HG02943 (cell line): ENCODE measurements around the gene C5orf46.
"Not testable (repeated sequence)": the region's sequence is repeated elsewhere in the genome, so short reads cannot be mapped to it uniquely, and the experiment has no call there.

Source experiments
- ATAC-seq: cut with Tn5 transposase; IDR thresholded peaks from one replicate; pipeline ENCODE4 v1.9.1; 2021; ENCODE audit warnings: mild to moderate bottlenecking, low read depth, moderate library complexity; ENCODE audit not compliant: unreplicated experiment

Gene C5orf46

DNA sequence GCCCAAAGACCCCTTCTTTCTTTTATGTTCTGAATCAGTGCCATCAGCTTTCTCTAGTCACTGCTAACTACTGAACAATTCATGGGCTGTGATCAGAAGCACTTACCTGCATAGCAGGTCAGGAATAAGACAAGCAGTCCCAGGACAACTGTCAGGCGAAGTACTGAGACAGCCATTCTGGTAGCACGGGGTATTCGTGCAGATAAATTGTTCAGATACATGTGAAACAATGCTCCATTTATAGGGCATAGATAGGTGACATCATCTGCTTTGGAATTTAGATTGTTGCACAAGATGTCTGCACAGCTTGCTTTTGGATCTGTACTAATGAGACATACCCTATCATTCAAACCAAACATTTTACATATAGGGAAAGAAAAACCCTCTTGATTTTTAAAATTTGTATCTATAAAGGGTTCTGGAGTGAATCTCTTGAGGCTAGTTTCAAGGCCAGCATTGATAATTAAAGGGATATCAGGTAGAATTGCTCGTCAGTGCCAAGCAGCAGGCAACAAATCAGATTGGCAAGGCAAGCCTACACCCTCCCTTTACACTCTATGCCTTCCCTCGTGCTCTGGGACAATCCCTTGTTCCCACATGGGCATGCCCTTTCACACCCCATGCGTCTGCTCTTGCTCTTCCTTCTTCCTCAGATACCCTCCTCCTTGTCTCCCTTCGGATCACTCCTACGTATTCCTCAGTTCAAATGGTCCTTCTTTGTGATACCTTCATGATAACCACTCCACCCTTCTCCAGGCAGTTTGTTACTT lies at the start of gene C5orf46:
TSS of gene C5orf46 (minus strand) at position 213 of the 770 bp plus-strand sequence. CDS start at position 176, 37 bp downstream.
- no peak for ATAC-seq

- no peak for ATAC-seq
Observed at GRCh38 chr5:147954971-147955370, 48.6 kb upstream of the C5orf46 start.

- no peak for ATAC-seq
Observed at GRCh38 chr5:147949711-147950573, 43.6 kb upstream of the C5orf46 start.

- ATAC-seq = not testable (repeated sequence)
Observed at GRCh38 chr5:147946658-147947274, 40.4 kb upstream of the C5orf46 start.

DNA sequence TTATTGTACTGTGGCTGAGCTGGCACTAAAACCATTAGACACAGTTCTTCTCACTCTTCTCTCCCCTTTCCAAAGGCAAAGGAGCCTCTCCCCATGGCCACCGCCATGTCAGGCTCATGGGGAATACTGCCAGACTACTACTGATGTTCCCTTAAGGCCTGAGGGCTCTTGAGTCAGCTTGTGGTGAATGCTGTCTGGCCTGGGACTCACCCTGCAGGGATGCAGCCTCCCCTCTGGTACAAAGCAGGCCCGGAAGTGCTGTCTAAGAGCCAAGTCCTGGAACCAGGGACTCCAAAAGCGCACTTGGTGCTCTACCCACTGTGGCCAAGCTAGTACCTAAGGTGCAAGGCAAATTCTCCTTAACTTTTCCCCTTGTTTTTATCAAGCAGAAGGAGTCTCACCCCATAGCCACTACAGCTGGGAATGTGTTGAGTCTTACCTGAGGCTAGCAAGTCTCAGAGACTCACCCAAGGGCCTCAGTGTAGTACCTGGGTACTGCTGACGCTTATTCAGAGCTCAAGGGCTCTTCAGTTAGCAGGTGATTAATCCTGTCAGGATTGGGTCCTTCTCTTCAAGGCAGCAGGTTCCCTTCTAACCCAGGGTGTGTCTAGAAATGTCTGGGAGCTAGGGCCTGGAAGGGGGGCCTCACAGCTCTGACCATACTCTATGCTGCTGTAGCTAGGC lies 33.2 kb upstream of the C5orf46 start:
- no peak for ATAC-seq

DNA sequence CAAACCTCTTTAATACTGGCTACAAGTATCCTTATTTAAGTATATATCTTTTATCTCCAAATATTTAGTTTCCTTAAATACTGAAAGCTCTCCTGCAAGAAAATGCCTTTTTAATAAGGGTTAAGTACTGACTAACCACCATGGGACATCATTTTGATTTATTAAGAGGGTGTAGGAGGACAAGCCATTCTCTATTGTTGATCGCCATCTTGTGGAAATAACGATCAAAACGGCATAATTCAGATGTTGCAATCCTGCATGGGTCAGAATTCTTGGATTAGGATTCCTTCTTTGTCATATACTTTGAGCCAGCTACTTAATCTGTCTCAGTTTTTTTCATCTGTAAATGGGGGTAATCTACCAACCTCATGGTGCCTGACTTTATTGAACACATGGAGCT lies 28.7 kb upstream of the C5orf46 start:
- no peak for ATAC-seq

- no peak for ATAC-seq
Observed at GRCh38 chr5:147930769-147931168, 24.4 kb upstream of the C5orf46 start.

GRCh38 chr5:147927901-147928300 lies 21.6 kb upstream of the C5orf46 start:
- no peak for ATAC-seq

DNA sequence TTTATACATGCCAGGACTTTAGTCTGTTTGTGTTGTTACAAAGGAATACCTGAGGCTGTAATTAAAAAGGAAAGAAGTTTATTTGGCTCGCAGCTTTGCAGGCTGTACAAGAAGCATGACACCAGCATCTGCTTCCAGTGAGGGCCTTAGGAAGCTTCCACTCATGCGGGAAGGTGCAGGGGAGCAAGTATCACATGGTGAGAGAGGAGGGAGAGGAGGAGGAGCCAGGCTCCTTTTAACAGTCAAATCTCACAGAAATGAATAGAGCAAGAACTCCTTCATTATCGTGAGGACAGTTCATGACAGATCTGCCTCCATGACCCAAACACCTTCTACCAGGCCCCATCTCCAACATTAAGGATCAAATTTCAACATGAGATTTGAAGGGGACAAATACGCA lies 18.7 kb upstream of the C5orf46 start:
- ATAC-seq = no peak

DNA sequence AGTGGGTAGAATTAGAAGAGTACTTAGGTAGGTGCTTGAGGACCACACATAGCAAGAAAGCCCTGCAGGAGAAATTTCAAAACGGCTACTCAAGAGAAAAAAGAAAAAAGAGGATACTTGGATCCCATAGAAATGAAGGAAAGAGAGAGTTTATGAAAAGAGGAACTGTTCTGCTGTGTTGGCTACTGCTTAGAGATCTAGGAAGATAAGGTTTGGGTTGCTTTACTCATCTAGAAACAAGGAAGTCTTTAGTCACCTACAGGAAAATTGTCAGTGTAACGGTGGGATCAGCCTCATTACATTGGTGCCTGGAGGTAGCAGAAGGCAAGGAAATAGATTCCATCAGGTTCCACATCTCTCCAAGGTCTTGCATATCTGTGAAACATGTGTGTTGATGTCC lies 14.8 kb upstream of the C5orf46 start:
- ATAC-seq = no peak

- no peak for ATAC-seq
Observed at GRCh38 chr5:147920420-147921030, 14.2 kb upstream of the C5orf46 start.

- no peak for ATAC-seq
Observed at GRCh38 chr5:147918899-147919298, 12.6 kb upstream of the C5orf46 start.

DNA sequence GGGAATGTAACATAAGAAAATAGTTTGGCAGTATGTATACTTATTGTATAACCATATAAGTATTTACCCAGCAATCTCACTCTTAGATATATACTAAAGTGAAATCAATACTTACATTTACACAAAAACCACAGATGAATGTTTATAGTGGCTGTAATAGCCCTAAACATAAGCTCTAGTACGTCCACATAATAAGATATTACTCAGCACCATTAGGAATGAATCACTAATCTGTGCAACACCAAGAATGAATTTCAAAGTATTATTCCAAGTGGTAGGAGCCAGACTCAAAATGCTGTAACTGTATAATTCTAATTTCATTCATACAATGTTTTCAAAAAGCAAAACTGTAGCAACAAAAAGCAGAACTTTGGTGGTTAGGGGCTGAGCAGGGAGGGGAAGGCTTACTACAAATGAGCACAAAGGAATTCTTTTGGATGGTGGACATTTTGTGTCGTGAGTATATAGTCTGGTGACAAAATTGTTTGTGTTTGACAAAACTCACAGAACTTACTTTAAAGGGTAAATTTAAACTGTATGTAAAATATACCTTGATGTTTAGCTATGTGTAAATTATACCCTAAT lies 11.9 kb upstream of the C5orf46 start:
- no peak for ATAC-seq

GRCh38 chr5:147913786-147914185 lies 7.4 kb upstream of the C5orf46 start:
- no peak for ATAC-seq

DNA sequence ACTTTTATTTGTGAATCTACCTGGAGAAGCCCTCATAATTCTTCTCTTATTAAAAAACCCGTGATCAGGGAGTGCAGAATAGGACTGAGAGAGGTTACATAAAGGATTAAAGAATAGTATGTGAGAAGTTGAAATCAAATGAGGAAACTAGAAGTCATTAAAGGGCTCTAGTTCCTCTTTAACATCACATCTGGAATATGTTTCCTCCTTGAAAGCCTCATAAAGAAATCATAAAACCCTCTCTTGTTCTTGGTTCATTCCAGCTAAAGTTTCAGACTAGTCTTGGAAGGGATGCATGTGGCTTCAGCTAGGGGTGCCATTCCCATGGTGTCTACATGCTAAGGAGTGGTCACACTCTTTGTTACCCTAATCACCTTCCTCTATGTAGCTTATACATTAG lies 5.7 kb upstream of the C5orf46 start:
- ATAC-seq = no peak

GRCh38 chr5:147911427-147911826 lies 5.1 kb upstream of the C5orf46 start:
- no peak for ATAC-seq

DNA sequence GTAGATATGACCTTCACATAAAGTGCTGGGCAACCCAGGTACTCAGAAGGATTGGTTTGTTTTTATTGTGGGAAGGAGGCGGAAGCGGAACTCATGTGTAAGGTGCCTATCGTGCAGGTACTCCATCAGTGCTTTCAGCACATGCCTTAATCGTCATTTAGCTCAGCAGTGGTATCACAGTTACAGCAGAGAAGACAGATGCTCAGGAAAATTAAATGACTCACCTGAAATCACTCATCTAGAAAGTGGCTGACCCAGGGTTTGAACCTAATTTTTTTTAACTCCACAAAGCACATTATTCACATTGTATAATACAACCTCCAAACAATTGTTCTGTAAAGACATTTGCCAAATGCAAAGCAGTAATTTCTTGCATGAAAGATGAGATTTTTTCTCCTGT lies 2.2 kb downstream of the C5orf46 start:
- no peak for ATAC-seq

DNA sequence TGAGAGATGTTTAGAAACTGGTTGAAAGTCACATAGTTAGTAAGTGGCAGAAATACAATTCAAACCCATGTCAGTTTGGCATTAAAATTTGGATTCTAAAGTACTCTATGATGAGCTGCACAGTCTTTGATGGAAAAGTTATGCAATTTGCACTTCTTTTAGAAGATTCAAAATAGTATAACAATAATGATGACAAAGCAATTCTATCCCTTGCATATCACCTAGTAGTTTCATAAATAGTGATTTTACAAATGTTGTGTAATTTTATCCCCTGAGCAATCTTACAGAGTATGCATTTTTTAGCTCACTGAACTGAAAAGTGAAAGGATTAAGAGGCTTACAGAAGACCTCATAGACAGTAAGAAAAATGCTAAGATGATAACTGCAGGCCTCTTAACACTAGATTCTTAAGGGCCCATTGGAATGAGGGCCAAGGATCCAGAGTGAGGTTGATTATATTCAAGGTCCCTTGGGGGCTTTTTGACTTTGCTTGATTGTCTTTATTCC lies 3.7 kb downstream of the C5orf46 start:
- ATAC-seq = no peak

DNA sequence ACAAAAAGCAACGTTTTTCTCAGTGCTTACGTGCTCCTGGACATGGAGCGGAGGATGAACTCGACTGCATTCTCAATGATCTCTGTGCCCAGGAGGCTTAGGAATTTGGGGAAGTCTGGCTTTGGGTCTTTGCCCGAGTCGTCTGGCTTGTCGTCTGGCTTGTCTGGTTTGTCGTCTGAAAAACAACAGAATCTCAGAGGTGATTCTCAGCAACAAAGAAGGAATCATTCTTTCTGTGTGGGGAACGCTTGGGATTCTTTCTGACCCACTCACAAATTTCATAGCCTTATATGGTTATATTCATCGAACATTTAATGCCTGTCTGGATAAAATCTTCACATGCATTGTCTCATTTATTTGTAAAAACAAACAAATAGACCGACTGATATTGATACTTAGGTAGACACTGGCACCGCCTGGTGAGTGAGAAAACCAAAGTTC lies 4.7 kb downstream of the C5orf46 start:
- no peak for ATAC-seq
